GM19193 (cell line): ENCODE results near the gene OFD1.

ENCODE experiments used
- POLR2A ChIP-seq: IDR thresholded peaks from 4 replicates; pipeline ENCODE4 v1.6.1; 2011; ENCODE audit not compliant: insufficient read depth, insufficient read length; ENCODE audit errors: extremely low read depth

The OFD1 gene

GRCh38 chrX:13798184-13798583, 63.6 kb downstream of the OFD1 start:
- TF ChIP-seq POLR2A = no peak

GRCh38 chrX:13803116-13803515, 68.6 kb downstream of the OFD1 start:
- TF ChIP-seq POLR2A = no peak

- TF ChIP-seq POLR2A = no peak
Measured at GRCh38 chrX:13805241-13805640, 70.7 kb downstream of the OFD1 start.

GRCh38 chrX:13808293-13808692, 73.7 kb downstream of the OFD1 start:
- no peak for TF ChIP-seq POLR2A

- TF ChIP-seq POLR2A = no peak
Measured at GRCh38 chrX:13808865-13809264, 74.3 kb downstream of the OFD1 start.

GRCh38 chrX:13815664-13816063, 81.1 kb downstream of the OFD1 start:
- TF ChIP-seq POLR2A = no peak

- no peak for TF ChIP-seq POLR2A
Measured at GRCh38 chrX:13816176-13816575, 81.6 kb downstream of the OFD1 start.

GRCh38 chrX:13816643-13817627, 82.4 kb downstream of the OFD1 start, which contains the start of gene GPM6B:
GPM6B (minus strand) TSS chrX:13817093; CDS start chrX:13816904, 189 bp downstream.
- TF ChIP-seq POLR2A = no peak
